ENCODE data around the gene COPS4.
"Not testable (repeated sequence)": the region's sequence is repeated elsewhere in the genome, so short reads cannot be mapped to it uniquely, and the experiment has no call there.

COPS4 gene

DNA sequence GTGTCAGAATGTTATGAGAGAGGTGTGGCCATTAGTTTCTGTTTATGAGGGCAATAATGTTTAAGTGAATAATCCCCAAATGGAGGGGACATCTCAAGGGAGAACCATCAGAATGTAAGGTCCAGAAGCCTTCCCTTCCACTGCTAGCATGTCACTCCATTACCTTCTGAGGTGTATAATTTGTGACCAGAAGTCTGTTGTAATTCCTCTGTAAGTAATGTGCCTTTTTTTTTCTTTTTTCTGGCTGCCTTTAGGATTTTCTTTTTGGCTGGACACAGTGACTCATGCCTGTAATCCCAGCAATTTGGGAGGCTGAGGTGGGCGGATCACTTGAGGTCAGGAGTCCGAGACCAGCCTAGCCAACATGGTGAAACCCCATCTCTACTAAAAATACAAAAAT is 10.8 kb upstream of the COPS4 start:
- no peak for DNase-seq

DNA sequence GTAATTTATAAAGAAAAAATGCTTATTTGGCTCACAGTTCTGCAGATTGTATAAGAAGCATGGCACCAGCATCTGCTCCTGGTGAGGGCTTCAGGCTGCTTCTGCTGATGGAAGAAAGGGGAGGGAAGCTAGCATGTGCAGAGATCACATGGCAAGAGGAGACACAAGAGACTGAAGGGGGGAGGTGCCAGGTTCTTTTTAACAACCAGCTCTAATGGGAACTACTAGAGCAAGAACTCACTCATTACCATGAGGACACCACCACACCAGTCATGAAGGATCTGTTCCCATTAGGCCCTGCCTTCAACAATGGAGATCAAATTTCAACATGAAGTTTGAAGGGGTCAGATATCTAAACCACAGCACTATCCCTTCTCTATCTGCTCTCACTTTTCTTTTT is 9.4 kb upstream of the COPS4 start:
- no peak for DNase-seq

- DNase-seq, result no peak
These were observed 6.0 kb upstream of the COPS4 start for GRCh38 chr4:83028976-83029375.

DNA sequence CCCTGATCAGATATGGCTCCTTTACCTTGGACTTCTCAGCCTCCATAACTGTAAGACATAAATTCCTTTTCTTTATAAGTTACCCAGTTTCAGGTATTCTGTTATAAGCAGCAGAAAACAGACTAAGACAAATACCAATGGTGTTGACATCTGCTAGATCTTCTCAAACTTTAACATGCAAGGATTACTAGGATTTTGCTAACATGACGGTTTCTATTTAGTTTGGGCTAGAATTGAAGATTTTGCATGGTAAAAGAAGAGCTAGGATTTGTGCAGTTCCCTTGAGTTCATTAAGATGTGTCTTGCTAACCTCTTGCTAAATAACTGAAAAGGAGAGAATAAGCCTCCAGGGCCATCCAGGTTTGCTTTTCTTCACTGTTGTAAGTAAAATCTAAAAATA is 5.3 kb upstream of the COPS4 start:
- no peak for DNase-seq

DNA sequence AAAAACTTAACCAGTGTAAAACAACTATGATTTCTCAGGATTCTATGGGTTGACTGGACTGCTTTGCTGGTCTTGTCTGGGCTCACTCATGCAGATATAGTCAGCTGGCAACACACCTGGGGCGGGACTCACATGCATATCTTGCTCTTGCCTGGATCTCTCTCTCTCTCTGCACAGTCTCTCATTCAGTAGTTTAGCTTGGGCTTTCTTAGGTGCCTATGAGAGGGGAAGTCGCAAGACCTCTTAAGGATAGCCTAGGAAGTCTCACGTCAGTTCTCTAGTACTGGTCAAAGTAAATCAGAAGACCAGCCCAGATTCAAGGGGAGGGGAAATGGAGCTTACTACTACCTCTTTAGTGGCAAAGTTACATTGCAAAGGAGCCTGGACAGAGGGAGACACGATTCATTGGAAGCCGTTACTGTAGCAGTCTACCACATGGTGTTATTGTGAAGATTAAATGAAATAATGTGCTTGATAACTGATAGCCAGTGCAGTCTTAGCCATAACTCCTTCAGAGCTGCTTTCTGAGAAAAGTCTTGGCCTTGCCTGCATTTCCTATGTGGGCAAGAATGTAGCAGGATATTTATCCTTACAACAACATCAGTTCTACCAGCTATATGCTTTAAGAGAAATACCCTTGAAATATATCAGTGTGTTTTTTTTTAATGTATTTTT is 2.1 kb downstream of the COPS4 start:
- no peak for DNase-seq

GRCh38 chr4:83040269-83040668 is 5.3 kb downstream of the COPS4 start:
- no peak for DNase-seq

DNA sequence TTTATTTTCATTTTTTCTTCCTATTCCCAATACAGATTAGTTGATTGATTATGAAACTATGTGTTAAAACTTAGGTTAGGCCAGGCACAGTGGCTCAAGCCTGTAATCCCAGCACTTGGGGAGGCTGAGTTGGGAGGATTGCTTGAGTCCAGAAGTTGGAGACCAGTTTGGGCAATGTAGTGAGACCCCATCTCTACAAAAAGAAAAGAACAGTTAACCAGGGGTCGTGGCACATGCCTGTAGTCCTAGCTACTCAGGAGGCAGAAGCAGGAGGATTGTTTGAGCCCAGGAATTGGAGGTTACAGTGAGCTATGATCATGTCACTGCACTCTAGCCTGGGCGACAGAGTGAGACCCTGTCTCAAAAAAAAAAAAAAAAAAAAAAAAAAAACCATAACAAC is 8.2 kb downstream of the COPS4 start:
- not testable (repeated sequence) for DNase-seq

GRCh38 chr4:83043801-83044407 is 8.9 kb downstream of the COPS4 start:
- DNase-seq, result peak; percentile 15

DNA sequence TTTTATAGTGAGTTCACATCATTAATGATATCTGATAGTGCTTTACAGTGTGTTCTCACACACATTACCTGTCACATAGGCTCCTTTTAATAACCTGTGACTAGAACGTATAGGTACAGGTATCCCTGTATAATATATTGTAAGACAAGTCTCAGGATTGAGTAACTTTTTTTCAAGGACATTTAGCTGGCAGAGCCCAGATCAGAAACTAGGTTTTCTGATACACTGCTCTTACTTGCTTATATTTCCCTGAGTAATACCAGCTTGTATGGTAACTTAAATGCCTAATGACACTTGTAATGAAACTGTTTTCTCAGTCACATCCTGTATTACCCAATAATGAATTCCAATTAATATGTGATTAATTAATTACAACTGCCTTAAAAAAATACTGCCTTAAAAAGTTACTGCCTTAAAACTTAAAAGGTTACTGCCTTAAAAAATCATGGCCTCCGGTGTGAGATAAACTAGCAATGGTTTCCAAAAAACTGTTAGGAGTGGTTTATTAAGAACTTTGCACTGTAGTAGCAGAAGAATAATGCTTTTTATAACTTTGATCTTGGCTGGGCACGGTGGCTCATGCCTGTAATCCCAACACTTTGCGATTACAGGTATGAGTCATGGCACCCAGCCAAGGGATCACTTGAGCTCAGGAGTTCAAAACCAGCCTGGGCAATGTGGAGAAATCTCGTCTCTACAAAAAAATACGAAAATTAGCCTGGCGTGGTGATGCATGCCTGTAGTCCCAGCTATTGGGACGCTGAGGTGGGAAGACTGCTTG is 11.9 kb downstream of the COPS4 start:
- DNase-seq, result no peak

GRCh38 chr4:83048781-83049180 is 13.8 kb downstream of the COPS4 start:
- DNase-seq, result not testable (repeated sequence)

GRCh38 chr4:83054928-83055327 is 19.9 kb downstream of the COPS4 start:
- DNase-seq, result no peak

DNA sequence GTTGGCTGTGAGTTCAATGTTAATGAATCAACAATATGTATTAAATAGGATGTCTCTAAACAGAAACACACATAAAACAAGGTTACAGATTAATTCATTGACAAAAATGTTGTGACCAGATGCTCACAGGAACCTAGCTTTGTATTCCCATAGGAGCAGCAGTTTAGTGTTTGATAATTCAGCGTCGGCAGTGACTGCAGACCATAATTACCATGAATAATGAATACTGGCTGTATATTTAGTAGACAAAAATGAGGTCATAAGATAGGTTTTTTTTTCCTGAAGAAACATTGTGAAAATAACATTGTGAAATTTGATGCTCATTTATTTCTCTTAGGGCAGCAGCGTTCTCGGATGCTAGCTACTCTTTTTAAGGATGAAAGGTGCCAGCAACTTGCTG is 27.8 kb downstream of the COPS4 start:
- no peak for DNase-seq

DNA sequence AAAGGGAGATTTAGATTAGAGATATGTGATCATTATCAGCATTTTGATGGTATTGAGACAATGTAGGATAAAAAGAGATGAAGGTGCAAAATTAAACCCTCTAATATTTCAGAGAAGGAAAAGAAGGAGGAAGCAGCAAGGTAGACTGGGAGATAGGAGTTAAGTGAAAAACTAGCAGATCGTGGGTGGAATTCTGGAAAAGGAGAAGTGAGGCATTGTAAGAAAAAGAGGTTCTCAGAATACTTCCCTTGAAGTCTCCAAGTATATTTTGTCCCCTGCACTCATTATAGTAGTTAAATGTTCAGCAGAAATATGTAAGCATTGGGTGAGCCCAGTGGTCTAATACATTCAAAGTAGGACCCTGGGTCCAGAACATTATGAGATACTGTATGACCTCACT is 30.3 kb downstream of the COPS4 start:
- no peak for DNase-seq

DNA sequence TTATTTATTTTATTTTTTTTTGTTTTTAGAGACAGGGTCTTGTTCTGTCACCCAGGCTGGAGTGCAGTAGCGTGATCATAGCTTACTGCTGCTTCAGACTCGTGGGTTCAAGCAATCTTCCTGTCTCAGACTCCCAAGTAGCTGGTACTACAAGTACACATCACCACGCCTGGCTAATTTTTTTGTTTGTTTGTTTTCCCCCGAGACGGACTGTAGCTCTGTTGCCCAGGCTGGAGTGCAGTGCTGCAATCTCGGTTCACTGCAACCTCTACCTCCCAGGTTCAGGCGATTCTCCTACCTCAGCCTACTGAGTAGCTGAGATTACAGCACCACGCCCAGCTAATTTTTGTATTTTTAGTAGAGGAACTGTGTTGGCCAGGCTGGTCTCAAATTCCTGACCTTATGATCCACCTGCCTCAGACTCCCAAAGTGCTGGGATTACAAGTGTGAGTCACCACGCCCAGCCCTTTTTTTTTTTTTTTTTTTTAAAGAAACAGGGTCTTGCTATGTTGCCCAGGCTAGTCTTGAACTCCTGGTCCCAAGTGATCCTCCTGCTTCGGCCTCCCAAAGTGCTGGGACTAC is 32.2 kb downstream of the COPS4 start:
- DNase-seq, result peak; percentile 16

- no peak for DNase-seq
These were observed 36.1 kb downstream of the COPS4 start for GRCh38 chr4:83071116-83071515.

DNA sequence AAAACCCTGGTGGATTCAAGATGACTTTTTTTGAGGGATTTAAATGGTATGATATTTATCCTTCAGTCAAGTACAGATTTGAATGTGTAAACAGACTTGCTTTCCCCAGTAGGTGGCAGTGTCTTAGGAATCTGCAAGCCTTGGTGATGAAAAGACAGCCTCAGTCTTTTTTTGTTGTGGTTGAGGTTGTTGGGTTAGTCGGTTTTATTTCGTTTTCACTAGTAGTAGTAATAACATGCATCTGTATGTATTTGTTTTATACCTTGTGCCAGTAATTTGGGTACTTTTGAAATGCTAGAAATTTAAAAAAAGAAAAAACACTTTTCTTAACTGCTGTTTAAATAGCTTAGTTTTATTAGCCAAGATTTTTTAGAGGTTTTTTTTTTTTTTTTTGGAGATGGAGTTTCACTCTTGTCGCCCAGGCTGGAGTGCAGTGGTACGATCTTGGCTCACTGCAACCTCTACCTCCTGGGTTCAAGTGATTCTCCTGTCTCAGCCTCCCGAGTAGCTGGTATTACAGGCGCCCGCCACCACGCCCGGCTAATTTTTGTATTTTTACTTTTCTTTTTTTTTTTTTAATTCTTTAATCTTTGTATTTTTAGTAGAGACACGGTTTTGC is 39.2 kb downstream of the COPS4 start:
- peak; percentile 10 for DNase-seq

DNA sequence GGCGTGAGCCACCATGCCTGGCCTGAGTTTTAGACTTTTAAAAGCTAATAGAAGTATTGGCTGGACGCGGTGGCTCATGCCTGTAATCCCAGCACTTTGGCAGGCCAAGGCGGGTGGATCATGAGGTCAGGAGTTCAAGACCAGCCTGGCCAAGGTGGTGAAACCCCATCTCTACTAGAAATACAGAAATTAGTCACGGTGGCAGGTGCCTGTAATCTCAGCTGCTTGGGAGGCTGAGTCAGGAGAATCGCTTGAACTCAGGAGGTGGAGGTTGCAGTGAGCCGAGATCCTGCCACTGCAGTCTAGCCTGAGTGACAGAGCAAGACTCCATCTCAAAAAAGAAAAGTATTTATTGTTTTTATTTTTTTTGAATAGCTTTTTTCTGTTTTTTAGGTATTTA is 39.8 kb downstream of the COPS4 start:
- not testable (repeated sequence) for DNase-seq

GRCh38 chr4:83075311-83076095 is 40.5 kb downstream of the COPS4 start:
- DNase-seq, result peak; percentile 45

- no peak for DNase-seq
These were observed 45.6 kb downstream of the COPS4 start for GRCh38 chr4:83080561-83080960.

DNA sequence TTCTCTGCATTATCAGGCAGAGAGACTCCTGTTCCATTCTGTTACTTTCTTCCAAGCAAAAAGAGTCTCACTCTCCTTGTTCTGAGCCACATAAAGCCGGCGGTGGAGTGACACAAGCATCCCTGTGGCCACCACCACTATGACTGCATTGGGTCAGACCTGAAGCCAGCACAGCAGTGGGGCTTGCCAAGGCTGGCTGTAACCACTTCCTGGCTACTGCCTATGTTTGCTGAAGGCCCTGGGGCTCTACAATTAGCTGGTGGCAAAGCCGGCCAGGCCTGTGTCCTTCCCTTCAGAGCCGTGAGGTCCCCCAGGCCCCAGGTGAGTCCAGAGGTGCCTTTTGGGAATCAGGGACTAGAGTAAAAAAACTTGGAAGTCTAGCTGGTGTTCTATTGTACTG is 47.8 kb downstream of the COPS4 start:
- DNase-seq, result no peak

DNA sequence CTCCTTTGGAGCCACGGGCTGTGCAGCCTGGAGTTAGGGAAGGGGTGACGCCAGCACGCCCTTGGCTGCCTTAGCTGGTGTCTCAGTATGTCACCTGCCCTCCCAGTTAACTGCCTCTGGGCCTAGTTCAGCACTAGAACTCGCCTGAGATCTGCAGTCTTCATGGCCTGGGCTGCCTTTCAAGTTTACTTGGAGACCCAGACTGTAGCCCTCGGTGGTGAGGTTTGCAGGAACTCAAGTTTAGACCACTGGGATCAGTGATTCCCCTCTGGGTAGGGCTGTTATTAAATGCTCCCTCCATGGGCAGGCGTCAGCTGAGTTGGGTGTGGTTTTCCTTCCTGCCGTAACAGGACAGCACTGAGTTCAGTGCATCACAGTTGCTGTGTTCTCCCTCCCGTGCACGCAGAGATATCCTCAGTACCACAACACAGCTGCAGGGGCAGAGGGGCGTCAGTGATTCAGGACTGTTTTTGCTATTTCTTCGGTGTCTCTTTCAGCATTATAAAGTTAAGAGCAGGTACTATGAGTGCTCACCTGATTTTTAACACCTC is 49.0 kb downstream of the COPS4 start:
- no peak for DNase-seq

DNA sequence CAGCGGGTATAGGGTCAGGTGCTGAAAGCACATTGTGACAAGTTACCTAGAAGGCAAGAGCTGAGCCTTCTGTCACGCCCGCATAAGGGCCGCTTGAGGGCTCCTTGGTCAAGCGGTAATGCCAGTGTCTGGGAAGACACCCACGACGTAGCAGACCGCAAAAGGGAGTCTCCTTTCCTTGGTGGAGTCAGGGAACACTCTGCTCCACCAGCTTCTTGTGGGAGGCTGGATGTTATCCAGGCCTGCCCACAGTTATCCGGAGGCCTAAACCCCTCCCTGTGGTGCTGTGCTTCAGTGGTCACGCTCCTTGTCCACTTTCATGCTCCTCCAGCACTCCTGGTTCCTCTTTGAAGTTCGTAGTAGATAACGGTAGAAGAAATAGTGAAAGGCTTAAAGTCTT is 50.0 kb downstream of the COPS4 start:
- DNase-seq, result not testable (repeated sequence)
